ENCODE data around the gene ZNF701.
"Not testable (repeated sequence)": the region's sequence is repeated elsewhere in the genome, so short reads cannot be mapped to it uniquely, and the experiment has no call there.

ZNF701 gene

DNA sequence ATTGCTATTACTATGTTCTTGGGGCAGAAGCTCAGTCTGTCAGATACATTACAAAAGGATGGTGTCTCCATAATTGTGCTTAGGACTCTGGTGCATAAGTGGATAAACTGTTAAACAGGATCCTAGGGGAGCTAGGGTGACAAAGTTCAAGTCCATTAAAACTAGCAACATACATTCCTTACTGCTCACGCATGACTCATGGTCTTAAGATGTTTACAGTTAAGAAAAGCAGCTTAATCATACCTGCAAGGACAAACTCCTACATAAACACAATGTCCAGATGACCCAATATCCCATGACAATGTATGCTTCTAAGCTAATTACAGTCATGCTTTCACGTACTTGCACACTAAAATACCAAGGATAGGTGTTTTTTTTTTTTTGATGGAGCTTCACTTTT, 3.5 kb upstream of the ZNF701 start:
- DNase-seq: no peak

- no peak for DNase-seq
These were observed 2.2 kb upstream of the ZNF701 start for GRCh38 chr19:52567921-52568320.

GRCh38 chr19:52569638-52569999, 468 bp upstream of the ZNF701 start:
- not testable (repeated sequence) for DNase-seq

DNA sequence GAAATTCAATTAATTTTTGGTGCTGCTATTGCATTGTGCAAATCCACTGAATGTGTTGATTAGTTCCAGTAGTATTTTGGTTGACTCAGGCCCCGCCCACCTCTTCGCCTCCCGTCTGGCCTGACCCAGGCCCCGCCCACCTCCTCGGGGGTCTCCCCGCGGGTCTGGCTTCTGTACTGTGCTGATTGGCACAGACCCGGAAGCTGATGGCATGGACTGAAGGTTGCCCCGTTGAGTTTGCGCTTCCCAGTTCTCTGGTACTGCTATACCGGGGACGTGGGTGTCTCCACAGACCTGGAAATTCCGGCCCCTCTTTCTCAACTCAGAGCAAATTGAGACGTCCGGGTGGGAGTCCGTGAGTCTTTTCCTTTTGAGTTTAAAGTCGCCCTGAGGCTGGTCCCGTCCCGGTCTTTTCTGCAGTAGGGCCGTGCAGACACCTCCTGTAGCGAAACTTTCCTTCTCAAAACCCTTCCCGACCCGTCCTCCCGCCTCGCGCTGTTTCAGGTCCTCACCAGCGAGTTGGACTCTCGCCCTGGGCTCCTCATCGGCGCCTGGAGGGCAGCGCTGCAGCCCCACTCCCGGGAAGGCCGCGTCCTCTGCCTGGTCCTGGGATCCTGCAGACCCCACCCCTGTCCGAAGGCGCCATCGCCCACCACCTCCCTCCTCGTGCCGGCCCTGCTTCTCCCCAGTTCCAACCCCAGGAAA, 14.8 kb downstream of the ZNF701 start:
- no peak for DNase-seq

- DNase-seq: no peak
These were observed 15.5 kb downstream of the ZNF701 start for GRCh38 chr19:52585604-52586003.

DNA sequence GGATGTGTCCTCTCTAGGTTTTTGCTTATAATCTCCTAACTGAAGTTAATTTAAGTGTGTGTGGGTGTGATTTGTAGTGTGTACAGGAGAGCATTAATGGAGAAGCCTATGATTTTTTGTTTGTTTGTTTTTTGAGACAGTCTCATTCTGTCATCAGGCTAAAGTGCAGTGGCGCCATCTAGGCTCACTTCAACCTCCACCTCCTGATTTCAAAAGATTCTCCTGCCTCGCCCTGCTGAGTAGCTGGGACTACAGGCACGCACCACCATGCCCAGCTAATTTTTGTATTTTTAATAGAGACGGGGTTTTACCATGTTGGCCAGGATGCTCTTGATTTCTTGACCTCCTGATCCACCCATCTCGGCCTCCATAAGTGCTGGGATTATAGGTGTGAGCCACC, 20.6 kb downstream of the ZNF701 start:
- DNase-seq: no peak

DNA sequence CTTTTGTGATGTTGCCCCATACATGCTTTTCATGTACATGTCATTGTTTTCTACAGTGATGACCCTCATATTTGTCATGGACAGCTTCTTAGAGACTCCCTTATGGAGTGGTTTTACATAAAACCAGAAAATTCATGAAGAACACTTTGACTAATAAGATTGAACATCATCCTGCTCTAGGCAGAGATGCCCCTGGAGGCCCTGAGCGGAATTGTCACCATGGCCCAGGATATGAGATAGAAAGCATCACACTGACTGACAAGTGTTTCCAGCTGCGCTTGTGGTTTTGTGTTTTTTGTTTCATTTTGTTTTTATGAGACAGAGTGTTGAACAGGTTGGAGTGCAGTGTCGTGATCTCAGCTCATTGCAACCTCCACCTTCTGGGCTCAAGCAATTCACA, 22.2 kb downstream of the ZNF701 start:
- no peak for DNase-seq

DNA sequence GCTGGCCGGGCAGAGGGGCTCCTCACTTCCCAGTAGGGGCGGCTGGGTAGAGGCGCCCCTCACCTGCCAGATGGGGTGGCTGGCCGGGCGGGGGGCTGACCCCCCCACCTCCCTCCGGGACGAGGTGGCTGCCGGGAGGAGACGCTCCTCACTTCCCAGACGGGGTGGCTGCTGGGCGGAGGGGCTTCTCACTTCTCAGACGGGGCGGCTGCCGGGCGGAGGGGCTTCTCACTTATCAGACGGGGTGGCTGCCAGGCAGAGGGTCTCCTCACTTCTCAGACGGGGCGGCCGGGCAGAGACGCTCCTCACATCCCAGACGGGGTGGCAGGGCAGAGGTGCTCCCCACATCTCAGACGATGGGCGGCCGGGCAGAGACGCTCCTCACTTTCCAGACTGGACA, 23.4 kb downstream of the ZNF701 start:
- not testable (repeated sequence) for DNase-seq

DNA sequence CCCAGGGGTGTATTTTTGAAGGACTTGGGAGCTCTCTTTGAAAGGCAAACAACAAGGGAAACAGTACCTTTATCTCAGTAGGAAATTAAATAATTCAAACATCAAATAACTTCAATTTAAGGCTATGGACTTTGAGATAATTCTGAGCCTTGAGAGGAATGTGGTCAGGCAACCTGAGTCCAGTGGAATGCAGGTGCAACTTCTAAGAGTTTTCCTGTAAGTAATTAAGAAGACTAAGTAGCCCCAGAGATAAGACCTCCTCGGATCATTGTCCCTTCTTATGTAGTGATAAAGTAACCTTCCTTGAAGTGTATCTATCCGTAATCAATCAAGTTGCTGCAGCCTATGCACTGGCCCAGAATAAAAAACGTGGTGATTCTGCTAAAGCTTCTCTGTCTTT, 29.2 kb downstream of the ZNF701 start:
- no peak for DNase-seq

DNA sequence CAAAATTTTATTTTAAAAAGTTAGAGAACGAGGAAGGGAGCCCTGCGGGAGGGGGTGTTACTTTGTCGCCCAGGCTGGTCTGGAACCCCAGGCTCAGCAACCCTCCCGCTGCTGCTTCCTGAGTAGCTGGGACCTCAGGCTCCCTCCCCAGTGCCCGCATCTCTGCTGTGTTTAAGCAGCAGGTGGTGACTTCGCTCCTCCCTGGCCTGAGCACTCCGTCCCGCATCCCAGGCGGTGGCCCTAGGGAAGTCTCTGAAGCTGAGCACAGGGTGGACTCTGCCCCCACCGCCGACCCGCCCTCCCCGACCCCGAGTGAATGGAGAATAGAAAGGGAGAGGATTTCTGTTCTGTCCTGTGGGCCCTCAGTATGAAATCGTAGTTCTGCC, 30.5 kb downstream of the ZNF701 start:
- no peak for DNase-seq

GRCh38 chr19:52601025-52601973, 31.2 kb downstream of the ZNF701 start:
- peak; percentile 92 to 93 for DNase-seq

DNA sequence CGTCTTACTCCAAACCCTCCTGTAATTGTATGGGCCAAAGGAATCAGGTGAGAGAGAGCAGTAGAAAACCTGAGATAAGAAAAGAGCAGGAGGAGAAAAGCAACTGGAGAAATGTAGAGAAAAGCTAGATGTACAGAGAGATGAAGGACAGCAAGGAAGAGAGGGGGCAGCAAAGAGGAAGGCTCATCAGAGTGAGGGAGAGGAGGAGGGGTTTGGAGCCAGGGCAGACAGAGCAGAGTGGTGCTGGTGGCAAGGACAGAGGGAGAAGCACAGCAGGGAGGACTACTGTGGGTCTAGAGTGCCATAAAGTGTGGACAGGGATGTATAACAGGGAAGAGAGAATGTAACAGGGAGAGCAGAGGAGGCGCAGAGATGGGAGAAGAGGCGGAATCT, 31.9 kb downstream of the ZNF701 start:
- DNase-seq: not testable (repeated sequence)

DNA sequence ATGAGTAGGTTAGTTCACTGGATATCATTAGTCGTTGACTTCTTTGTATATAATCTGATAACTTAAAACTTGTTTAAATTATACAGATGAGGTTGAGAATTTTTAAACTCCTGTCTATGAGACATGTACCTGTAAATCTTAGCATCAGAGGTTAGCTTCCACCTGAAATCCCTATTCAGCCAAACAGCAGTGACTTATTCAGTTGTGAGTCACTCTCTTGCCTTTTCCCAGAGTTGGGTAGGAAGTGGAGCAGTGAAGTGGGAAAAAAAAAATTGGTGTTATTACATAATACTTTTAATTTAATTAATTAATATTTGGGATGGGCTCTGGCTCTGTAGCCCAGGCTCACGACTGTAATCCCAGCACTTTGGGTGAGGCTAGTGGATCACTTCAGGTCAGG, 32.9 kb downstream of the ZNF701 start:
- DNase-seq: no peak

GRCh38 chr19:52603558-52604207, 33.6 kb downstream of the ZNF701 start:
- no peak for DNase-seq

- no peak for DNase-seq
These were observed 43.3 kb downstream of the ZNF701 start for GRCh38 chr19:52613299-52613906.

GRCh38 chr19:52621376-52621775, 51.3 kb downstream of the ZNF701 start:
- DNase-seq: no peak

DNA sequence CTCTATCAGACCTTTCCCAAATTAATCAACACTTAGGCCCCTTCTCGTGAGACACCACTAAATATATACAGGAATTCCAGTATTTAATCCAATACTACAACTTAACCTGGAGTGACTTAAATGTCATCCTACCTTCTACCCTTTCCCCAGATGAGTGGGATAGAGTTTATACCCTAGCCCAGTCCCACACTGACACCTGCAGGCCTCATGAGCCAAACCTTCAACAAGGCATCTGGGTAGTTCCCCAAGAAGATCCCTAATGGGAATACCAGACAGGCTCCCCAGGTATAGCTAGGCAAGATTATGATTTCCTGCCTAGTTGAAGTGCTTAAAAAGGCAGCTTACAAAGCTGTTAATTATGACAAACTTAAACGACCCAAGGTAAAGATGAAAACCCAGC, 52.2 kb downstream of the ZNF701 start:
- DNase-seq: no peak

DNA sequence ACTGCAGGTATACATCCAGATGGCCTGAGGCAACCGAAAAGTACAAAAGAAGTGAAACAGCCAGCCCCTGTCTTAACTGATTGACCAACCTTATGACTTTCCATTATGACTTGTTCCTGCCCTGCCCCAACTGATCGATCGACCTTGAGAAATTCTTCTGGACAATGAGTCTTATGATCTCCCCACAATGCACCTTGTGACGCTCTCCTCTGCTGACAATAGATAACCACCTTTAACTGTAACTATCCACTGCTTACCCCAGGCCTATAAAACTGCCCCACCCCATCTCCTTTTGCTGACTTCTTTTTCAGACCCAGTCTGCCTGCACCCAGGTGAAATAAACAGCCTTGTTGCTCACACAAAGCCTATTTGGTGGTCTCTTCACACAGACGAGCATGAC, 56.8 kb downstream of the ZNF701 start:
- no peak for DNase-seq

DNA sequence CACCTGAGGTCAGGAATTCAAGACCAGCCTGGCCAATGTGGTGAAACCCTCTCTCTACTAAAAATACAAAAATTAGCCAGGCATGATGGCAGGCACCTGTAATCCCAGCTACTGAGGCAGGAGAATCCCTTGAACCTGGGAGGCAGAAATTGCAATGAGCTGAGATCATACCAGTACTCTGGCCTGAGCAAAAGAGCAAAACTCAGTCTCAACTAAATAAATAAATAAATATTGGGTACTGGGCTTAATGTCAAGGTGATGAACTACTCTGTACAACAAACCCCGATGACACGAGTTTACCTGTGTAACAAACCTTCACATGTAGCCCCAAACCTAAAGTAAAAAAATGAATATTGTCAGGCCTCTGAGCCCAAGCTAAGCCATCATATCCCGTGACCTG, 57.4 kb downstream of the ZNF701 start:
- not testable (repeated sequence) for DNase-seq

DNA sequence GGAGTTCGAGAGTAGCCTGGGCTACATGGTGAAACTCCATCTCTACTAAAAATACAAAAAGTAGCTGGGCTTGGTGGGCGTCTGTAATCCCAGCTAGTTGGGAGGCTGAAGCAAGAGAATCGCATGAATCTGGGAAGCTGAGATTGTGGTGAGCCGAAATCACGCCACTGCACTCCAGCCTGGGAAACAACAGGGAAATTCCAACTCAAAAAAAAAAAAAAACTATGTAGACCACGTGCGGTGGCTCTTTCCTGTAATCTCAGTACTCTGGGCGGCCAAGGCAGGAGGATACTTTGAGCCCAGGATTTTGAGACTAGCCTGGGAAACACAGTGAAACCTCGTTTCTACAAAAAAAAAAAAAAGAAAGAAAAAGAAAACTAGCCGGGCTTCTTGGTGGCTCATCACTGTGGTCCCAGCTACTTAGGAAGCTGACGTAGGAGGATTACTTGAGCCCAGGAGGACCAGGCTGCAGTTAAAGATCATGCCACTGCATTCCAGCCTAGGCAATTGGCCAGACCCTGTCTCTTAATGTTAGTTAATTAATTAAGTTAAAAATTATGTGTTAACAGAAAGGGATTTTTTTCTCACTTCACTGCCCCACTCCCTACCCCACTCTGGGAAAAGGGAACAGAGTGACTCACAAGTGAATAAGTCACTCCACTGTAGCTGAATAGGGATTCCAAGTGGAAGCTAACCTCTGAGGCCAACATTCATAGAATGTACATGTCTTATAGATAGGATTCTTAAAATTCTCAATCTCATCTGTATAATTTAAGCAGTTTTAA, 65.9 kb downstream of the ZNF701 start:
- no peak for DNase-seq
